Sigmoid colon (tissue), 7 donors: Measurements from ENCODE around the gene FSTL4. TPM values are rescaled to one million over a fixed set of nuclear protein-coding genes. Genes with fewer than 3 reads are reported as not detected.

Experiments
- DNase-seq: peaks from one replicate; pipeline ENCODE4 v3.0.0-alpha.2; 2019
- H3K27ac ChIP-seq, 4 donors: fragments of 200-600 bp; sonication (generic); one replicate each; pipeline ENCODE4 v1.5.1; 2016 to 2019; ENCODE audit warnings: mild to moderate bottlenecking in 1 of 4
- H3K27me3 ChIP-seq, 3 donors: fragments of 200-600 bp; sonication (generic); one replicate each; pipeline ENCODE4 v1.5.1; 2019; ENCODE audit warnings: mild to moderate bottlenecking in 1 of 3
- H3K36me3 ChIP-seq, 4 donors: fragments of 200-600 bp; sonication (generic); one replicate each; pipeline ENCODE4 v1.5.1; 2016 to 2019
- H3K4me1 ChIP-seq, 4 donors: fragments of 200-600 bp; sonication (generic); one replicate each; pipeline ENCODE4 v1.5.1; 2017 to 2019
- H3K4me3 ChIP-seq, 4 donors: fragments of 200-600 bp; sonication (generic); one replicate each; pipeline ENCODE4 v1.5.1; 2017 to 2019; ENCODE audit warnings: mild to moderate bottlenecking in 2 of 4, moderate library complexity in 1 of 4
- H3K9me3 ChIP-seq, 4 donors: fragments of 200-600 bp in 3 of 4; sonication (generic) in 3 of 4; one replicate each; pipeline versions ENCODE4 v1.5.1 to v1.6.1; 2013 to 2019
- CTCF ChIP-seq, 4 experiments: fragments of 450-650 bp in 3 of 4; fragments of 200-600 bp in 1 of 4; IDR thresholded peaks; one replicate each; pipeline ENCODE4 v1.5.1; 2016 to 2019; ENCODE audit warnings: antibody characterized with exemption in 4 of 4, mild to moderate bottlenecking in 3 of 4, moderate library complexity in 2 of 4
- EP300 ChIP-seq, 4 donors: sonication (generic); formaldehyde crosslinking; IDR thresholded peaks; one replicate each; pipeline ENCODE4 v1.6.1; 2017; ENCODE audit warnings: antibody characterized with exemption in 4 of 4
- POLR2A ChIP-seq, 2 donors: fragments of 450-650 bp; IDR thresholded peaks; one replicate each; pipeline ENCODE4 v1.6.1; 2016; ENCODE audit warnings: antibody characterized with exemption in 2 of 2, mild to moderate bottlenecking in 2 of 2, moderate library complexity in 2 of 2
- POLR2AphosphoS5 ChIP-seq, 4 donors: sonication (generic); formaldehyde crosslinking; IDR thresholded peaks; one replicate each; pipeline ENCODE4 v1.6.1; 2017; ENCODE audit warnings: antibody characterized with exemption in 4 of 4
- WGBS, 2 donors: extraction: QIAGEN DNeasy Blood & Tissue Kit; methylation state at CpG; one replicate each; pipeline ENCODE4 v1.1.7; 2013; 5-methylcytosine and 5-hydroxymethylcytosine counted together
- intact Hi-C: fragments of 100-400 bp; cut with DNase I; formaldehyde crosslinking; loops from one replicate; pipeline ENCODE4 v1.15.1; 2023
- polyA plus RNA-seq, 3 donors: library from polyadenylated mRNA; stranded (reverse); fragments of 200-250 nt; gene quantifications; one replicate each; pipeline ENCODE4 v1.2.3, GENCODE V29; 2013
- total RNA-seq, 4 donors: library from RNA; depleted of rRNA; stranded (reverse); fragments of >200 nt; gene quantifications; one replicate each; pipeline ENCODE4 v1.1.0, GENCODE V29; 2016
- donor health status: healthy with polysubstance abuse.
- donor health status: Bipolar disorder and iron deficiency.
- donor health status: healthy.

The FSTL4 gene
- total and polyA plus RNA-seq, 7 donors: 0.23 to 0.45 (median 0.28) TPM; not detected in 4

- DNase-seq: no peak
- intact Hi-C loops: no loop called here
- WGBS, 2 donors: 66 to 71% methylated on average over 1 of the region's 1 CpG
- Histone ChIP-seq H3K27ac (no peak overlapping the region), H3K4me3 (no peak overlapping the region), H3K36me3 (no peaks in the 10 kb centered on the region), H3K9me3 (no peaks in the 10 kb centered on the region), H3K4me1 (no peaks in the 10 kb centered on the region), H3K27me3 (no peaks in the 10 kb centered on the region)
- no peak for TF ChIP-seq EP300 (IDR thresholded peaks at IDR 0.05)
- TF ChIP-seq POLR2AphosphoS5 (IDR thresholded peaks at IDR 0.05): no peak
- no peak for TF ChIP-seq CTCF (IDR thresholded peaks at IDR 0.05)
- TF ChIP-seq POLR2A (IDR thresholded peaks at IDR 0.05): no peak
Observed at GRCh38 chr5:133569347-133569746, 43.0 kb downstream of the FSTL4 start.

- no peak for DNase-seq
- H3K4me1 ChIP-seq: no peaks in the 10 kb centered on the region
- no peaks in the 10 kb centered on the region for H3K27me3 ChIP-seq
- no peaks in the 10 kb centered on the region for H3K9me3 ChIP-seq
- TF ChIP-seq EP300 (IDR thresholded peaks at IDR 0.05): no peak
- no peak for TF ChIP-seq POLR2AphosphoS5 (IDR thresholded peaks at IDR 0.05)
- no peak for TF ChIP-seq CTCF (IDR thresholded peaks at IDR 0.05)
- TF ChIP-seq POLR2A (IDR thresholded peaks at IDR 0.05): no peak
- H3K36me3 ChIP-seq: no peaks in the 10 kb centered on the region
- H3K4me3 ChIP-seq: no peak overlapping the region
- H3K27ac ChIP-seq: no peak overlapping the region
- 66 to 79% methylated on average over 3 of the region's 3 CpGs for WGBS, 2 donors
- intact Hi-C loops: no loop called here
Observed at GRCh38 chr5:133565993-133566392, 46.3 kb downstream of the FSTL4 start.

GRCh38 chr5:133564921-133565565 is 47.3 kb downstream of the FSTL4 start:
- Histone ChIP-seq H3K27me3 (no peaks in the 10 kb centered on the region), H3K36me3 (no peaks in the 10 kb centered on the region), H3K4me1 (no peaks in the 10 kb centered on the region), H3K4me3 (no peak overlapping the region), H3K27ac (no peak overlapping the region), H3K9me3 (no peaks in the 10 kb centered on the region)
- TF ChIP-seq EP300 (IDR thresholded peaks at IDR 0.05) (no peak), POLR2AphosphoS5 (IDR thresholded peaks at IDR 0.05) (no peak), CTCF (IDR thresholded peaks at IDR 0.05) (no peak), POLR2A (IDR thresholded peaks at IDR 0.05) (no peak)
- no peak for DNase-seq
- intact Hi-C loops: no loop called here
- 59 to 72% methylated on average over 4 of the region's 4 CpGs for WGBS, 2 donors

- no peak overlapping the region for H3K27ac ChIP-seq
- no peak for DNase-seq
- TF ChIP-seq POLR2AphosphoS5 (IDR thresholded peaks at IDR 0.05) (no peak), EP300 (IDR thresholded peaks at IDR 0.05) (no peak), CTCF (IDR thresholded peaks at IDR 0.05) (no peak), POLR2A (IDR thresholded peaks at IDR 0.05) (no peak)
- H3K4me3 ChIP-seq: no peak overlapping the region
- H3K36me3 ChIP-seq: no peaks in the 10 kb centered on the region
- 79% methylated on average over 10 of the region's 10 CpGs for WGBS, 2 donors
- H3K4me1 ChIP-seq: no peaks in the 10 kb centered on the region
- no peaks in the 10 kb centered on the region for H3K27me3 ChIP-seq
- no peaks in the 10 kb centered on the region for H3K9me3 ChIP-seq
- intact Hi-C loops: no loop called here
Observed at GRCh38 chr5:133562554-133562953, 49.8 kb downstream of the FSTL4 start.

GRCh38 chr5:133559960-133560359 is 52.4 kb downstream of the FSTL4 start:
- intact Hi-C loops: no loop called here
- no peak for DNase-seq
- TF ChIP-seq POLR2AphosphoS5 (IDR thresholded peaks at IDR 0.05) (no peak), CTCF (IDR thresholded peaks at IDR 0.05) (no peak), EP300 (IDR thresholded peaks at IDR 0.05) (no peak), POLR2A (IDR thresholded peaks at IDR 0.05) (no peak)
- H3K27me3 ChIP-seq: no peaks in the 10 kb centered on the region
- no peaks in the 10 kb centered on the region for H3K4me1 ChIP-seq
- no peaks in the 10 kb centered on the region for H3K36me3 ChIP-seq
- no peak overlapping the region for H3K4me3 ChIP-seq
- H3K9me3 ChIP-seq: no peaks in the 10 kb centered on the region
- H3K27ac ChIP-seq: no peak overlapping the region
- 61 to 72% methylated on average over 5 of the region's 5 CpGs for WGBS, 2 donors
